Duodenal mucosa (tissue), 2 donors: ENCODE data around the gene RAMP1.
"Not testable (repeated sequence)": the region's sequence is repeated elsewhere in the genome, so short reads cannot be mapped to it uniquely, and the experiment has no call there.

ENCODE experiments used
- H3K27ac ChIP-seq: one replicate; pipeline ENCODE4 v1.7.0; 2013; ENCODE audit warnings: low read depth, low read length
- H3K27me3 ChIP-seq, 2 donors: one replicate each; pipeline ENCODE4 v1.7.0; 2013; ENCODE audit warnings: low read length in 2 of 2, control low read depth in 1 of 2; ENCODE audit not compliant: insufficient read depth in 2 of 2, control insufficient read depth in 1 of 2
- H3K36me3 ChIP-seq, 2 donors: one replicate each; pipeline ENCODE4 v1.7.0; 2013; ENCODE audit warnings: low read length in 2 of 2, control low read depth in 1 of 2; ENCODE audit not compliant: insufficient read depth in 2 of 2, control insufficient read depth in 1 of 2
- H3K4me1 ChIP-seq, 2 donors: one replicate each; pipeline ENCODE4 v1.7.0; 2013; ENCODE audit warnings: low read length in 2 of 2, control low read depth in 1 of 2; ENCODE audit not compliant: insufficient read depth in 2 of 2, control insufficient read depth in 1 of 2
- H3K4me3 ChIP-seq, 2 donors: one replicate each; pipeline ENCODE4 v1.7.0; 2013; ENCODE audit warnings: low read length in 2 of 2, low read depth in 1 of 2
- H3K9ac ChIP-seq, 2 donors: one replicate each; pipeline ENCODE4 v1.7.0; 2013; ENCODE audit warnings: low read length in 2 of 2, low read depth in 1 of 2
- H3K9me3 ChIP-seq, 2 donors: one replicate each; pipeline ENCODE4 v1.7.0; 2013; ENCODE audit warnings: low read length in 2 of 2, control low read depth in 1 of 2; ENCODE audit not compliant: control insufficient read depth in 1 of 2

The RAMP1 gene

GRCh38 chr2:237941239-237941638 lies 81.8 kb downstream of the RAMP1 start:
- H3K27ac ChIP-seq, result no peak overlapping the region

GRCh38 chr2:237942513-237942899 lies 83.1 kb downstream of the RAMP1 start:
- no peak overlapping the region for H3K9ac ChIP-seq
- no peaks in the 10 kb centered on the region for H3K27me3 ChIP-seq
- no peaks in the 10 kb centered on the region for H3K36me3 ChIP-seq
- no peak overlapping the region for H3K27ac ChIP-seq
- H3K9me3 ChIP-seq, result peaks cover 11 to 12% of the 10 kb centered on the region in 2 donors
- H3K4me1 ChIP-seq, result no peaks in the 10 kb centered on the region
- no peak overlapping the region for H3K4me3 ChIP-seq

More at GRCh38 chr2:237941239-237941638, 81.8 kb downstream of the RAMP1 start:
- H3K4me3 ChIP-seq, result no peak overlapping the region
- H3K9me3 ChIP-seq, result peaks cover 11 to 12% of the 10 kb centered on the region in 2 donors
- no peaks in the 10 kb centered on the region for H3K4me1 ChIP-seq
- H3K36me3 ChIP-seq, result no peaks in the 10 kb centered on the region
- H3K9ac ChIP-seq, result no peak overlapping the region
- no peaks in the 10 kb centered on the region for H3K27me3 ChIP-seq

- Histone ChIP-seq H3K36me3 (no peaks in the 10 kb centered on the region), H3K4me3 (no peak overlapping the region), H3K9ac (no peak overlapping the region), H3K27me3 (no peaks in the 10 kb centered on the region), H3K9me3 (peaks cover 11 to 12% of the 10 kb centered on the region in 2 donors), H3K27ac (no peak overlapping the region), H3K4me1 (no peaks in the 10 kb centered on the region)
Measured at GRCh38 chr2:237943395-237944094, 84.1 kb downstream of the RAMP1 start.

- no peaks in the 10 kb centered on the region for H3K4me1 ChIP-seq
- H3K4me3 ChIP-seq, result no peak overlapping the region
- no peak overlapping the region for H3K27ac ChIP-seq
- peaks cover 11 to 12% of the 10 kb centered on the region in 2 donors for H3K9me3 ChIP-seq
- H3K9ac ChIP-seq, result no peak overlapping the region
- H3K27me3 ChIP-seq, result no peaks in the 10 kb centered on the region
- H3K36me3 ChIP-seq, result no peaks in the 10 kb centered on the region
Measured at GRCh38 chr2:237944302-237944701, 84.9 kb downstream of the RAMP1 start.

GRCh38 chr2:237946423-237946822 lies 87.0 kb downstream of the RAMP1 start:
- no peaks in the 10 kb centered on the region for H3K4me1 ChIP-seq
- H3K4me3 ChIP-seq, result no peak overlapping the region
- H3K9me3 ChIP-seq, result peaks cover 11 to 12% of the 10 kb centered on the region in 2 donors
- H3K27me3 ChIP-seq, result no peaks in the 10 kb centered on the region
- no peak overlapping the region for H3K9ac ChIP-seq
- no peak overlapping the region for H3K27ac ChIP-seq
- no peaks in the 10 kb centered on the region for H3K36me3 ChIP-seq

GRCh38 chr2:237951354-237951753 lies 91.9 kb downstream of the RAMP1 start:
- H3K36me3 ChIP-seq, H3K9ac ChIP-seq, H3K4me1 ChIP-seq, H3K4me3 ChIP-seq, H3K27ac ChIP-seq, H3K27me3 ChIP-seq, H3K9me3 ChIP-seq: not testable (repeated sequence)

GRCh38 chr2:237951878-237952277 lies 92.5 kb downstream of the RAMP1 start:
- H3K27ac ChIP-seq, result no peak overlapping the region
- no peak overlapping the region for H3K4me3 ChIP-seq
- H3K36me3 ChIP-seq, result no peaks in the 10 kb centered on the region
- H3K9me3 ChIP-seq, result no peaks in the 10 kb centered on the region
- peaks cover 6 to 8% of the 10 kb centered on the region in 2 donors for H3K27me3 ChIP-seq
- H3K9ac ChIP-seq, result no peak overlapping the region
- no peaks in the 10 kb centered on the region for H3K4me1 ChIP-seq

GRCh38 chr2:237952851-237953250 lies 93.4 kb downstream of the RAMP1 start:
- peaks cover 6 to 8% of the 10 kb centered on the region in 2 donors for H3K27me3 ChIP-seq
- H3K4me3 ChIP-seq, result no peak overlapping the region
- H3K9ac ChIP-seq, result no peak overlapping the region
- no peak overlapping the region for H3K27ac ChIP-seq
- no peaks in the 10 kb centered on the region for H3K4me1 ChIP-seq
- no peaks in the 10 kb centered on the region for H3K36me3 ChIP-seq
- no peaks in the 10 kb centered on the region for H3K9me3 ChIP-seq

- H3K4me1 ChIP-seq, result no peaks in the 10 kb centered on the region
- H3K9ac ChIP-seq, result no peak overlapping the region
- no peaks in the 10 kb centered on the region for H3K9me3 ChIP-seq
- no peaks in the 10 kb centered on the region for H3K36me3 ChIP-seq
- no peak overlapping the region for H3K4me3 ChIP-seq
- no peak overlapping the region for H3K27ac ChIP-seq
- H3K27me3 ChIP-seq, result peaks cover 6 to 8% of the 10 kb centered on the region in 2 donors
Measured at GRCh38 chr2:237955640-237956401, 96.4 kb downstream of the RAMP1 start.

- Histone ChIP-seq H3K9ac (no peak overlapping the region), H3K4me3 (no peak overlapping the region), H3K4me1 (no peaks in the 10 kb centered on the region), H3K36me3 (no peaks in the 10 kb centered on the region), H3K27me3 (peaks cover 6 to 8% of the 10 kb centered on the region in 2 donors), H3K9me3 (no peaks in the 10 kb centered on the region), H3K27ac (no peak overlapping the region)
Measured at GRCh38 chr2:237956402-237956736, 96.9 kb downstream of the RAMP1 start.
